AML-193 (cell line): ENCODE data around the gene TBX21.

Source experiments
- DNase-seq, 2 experiments: peaks; one replicate each; lab custom pipeline; 2025; lab: John Stamatoyannopoulos, UW

Gene TBX21

GRCh38 chr17:47713980-47714700 lies 18.9 kb upstream of the TBX21 start:
- no peak for DNase-seq

- DNase-seq, result no peak
Measured at GRCh38 chr17:47714773-47715396, 18.2 kb upstream of the TBX21 start.

GRCh38 chr17:47715669-47716325 lies 17.2 kb upstream of the TBX21 start:
- no peak for DNase-seq

- no peak for DNase-seq
Measured at GRCh38 chr17:47716375-47716774, 16.7 kb upstream of the TBX21 start.

GRCh38 chr17:47717261-47717697 lies 15.8 kb upstream of the TBX21 start:
- peak in 1 of 2 experiments; percentile 30 for DNase-seq

GRCh38 chr17:47717979-47718621 lies 14.9 kb upstream of the TBX21 start:
- DNase-seq, result no peak

GRCh38 chr17:47718634-47719405 lies 14.2 kb upstream of the TBX21 start:
- DNase-seq, result no peak

GRCh38 chr17:47719411-47720152 lies 13.5 kb upstream of the TBX21 start:
- DNase-seq, result peak; percentile 24 to 33

GRCh38 chr17:47720196-47720595 lies 12.8 kb upstream of the TBX21 start:
- no peak for DNase-seq

- no peak for DNase-seq
Measured at GRCh38 chr17:47720754-47721533, 12.1 kb upstream of the TBX21 start.

- no peak for DNase-seq
Measured at GRCh38 chr17:47721725-47722124, 11.3 kb upstream of the TBX21 start.

GRCh38 chr17:47724705-47725104 lies 8.3 kb upstream of the TBX21 start:
- DNase-seq, result no peak

- no peak for DNase-seq
Measured at GRCh38 chr17:47725446-47726111, 7.5 kb upstream of the TBX21 start.

GRCh38 chr17:47726796-47727703 lies 6.0 kb upstream of the TBX21 start:
- no peak for DNase-seq

GRCh38 chr17:47727704-47728036 lies 5.4 kb upstream of the TBX21 start:
- DNase-seq, result no peak

GRCh38 chr17:47728214-47728877 lies 4.7 kb upstream of the TBX21 start:
- no peak for DNase-seq

GRCh38 chr17:47729476-47729875 lies 3.6 kb upstream of the TBX21 start:
- no peak for DNase-seq

- DNase-seq, result no peak
Measured at GRCh38 chr17:47730681-47731080, 2.4 kb upstream of the TBX21 start.
